ENCODE results near the gene TAGLN2.

TAGLN2 gene

GRCh38 chr1:159949123-159949522, 23.8 kb upstream of the TAGLN2 start:
- DNase-seq, result no peak

GRCh38 chr1:159947942-159948341, 22.6 kb upstream of the TAGLN2 start:
- DNase-seq, result no peak

- no peak for DNase-seq
Observed at GRCh38 chr1:159946242-159947187, 21.2 kb upstream of the TAGLN2 start.

- peak; percentile 75 for DNase-seq
Observed at GRCh38 chr1:159945483-159946241, 20.4 kb upstream of the TAGLN2 start, which contains the start of gene IGSF9. IGSF9 (minus strand) TSS chr1:159945613; CDS start chr1:159943454, 2,159 bp downstream.

- no peak for DNase-seq
Observed at GRCh38 chr1:159944623-159945455, 19.5 kb upstream of the TAGLN2 start.

- no peak for DNase-seq
Observed at GRCh38 chr1:159943908-159944622, 18.8 kb upstream of the TAGLN2 start.

GRCh38 chr1:159943278-159943640, 18.0 kb upstream of the TAGLN2 start:
- no peak for DNase-seq

- no peak for DNase-seq
Observed at GRCh38 chr1:159942632-159943277, 17.4 kb upstream of the TAGLN2 start.

GRCh38 chr1:159941591-159942560, 16.6 kb upstream of the TAGLN2 start:
- DNase-seq, result no peak

GRCh38 chr1:159941141-159941540, 15.8 kb upstream of the TAGLN2 start:
- no peak for DNase-seq

- DNase-seq, result no peak
Observed at GRCh38 chr1:159940006-159940620, 14.8 kb upstream of the TAGLN2 start.

GRCh38 chr1:159939678-159940002, 14.3 kb upstream of the TAGLN2 start:
- DNase-seq, result no peak

GRCh38 chr1:159938905-159939677, 13.8 kb upstream of the TAGLN2 start:
- DNase-seq, result no peak

GRCh38 chr1:159938211-159938852, 13.0 kb upstream of the TAGLN2 start:
- DNase-seq, result no peak

GRCh38 chr1:159937054-159937750, 11.9 kb upstream of the TAGLN2 start:
- no peak for DNase-seq

GRCh38 chr1:159936273-159936904, 11.1 kb upstream of the TAGLN2 start:
- peak; percentile 80 for DNase-seq

GRCh38 chr1:159935719-159936272, 10.5 kb upstream of the TAGLN2 start:
- no peak for DNase-seq
